ENCODE results near the gene CCDC183.
A peak's percentile ranks its signal among the peaks of the same experiment; 100 is the strongest.
"Not testable (repeated sequence)": the region's sequence is repeated elsewhere in the genome, so short reads cannot be mapped to it uniquely, and the experiment has no call there.

CCDC183 gene

GRCh38 chr9:136825295-136826187, 29.4 kb downstream of the CCDC183 start:
- DNase-seq, result peak in 1 of 14 donors; percentile 42

- DNase-seq, result no peak
Measured at GRCh38 chr9:136826188-136826541, 30.0 kb downstream of the CCDC183 start.

- DNase-seq, result no peak
Measured at GRCh38 chr9:136826703-136827582, 30.8 kb downstream of the CCDC183 start.

- DNase-seq, result no peak
Measured at GRCh38 chr9:136827794-136828473, 31.8 kb downstream of the CCDC183 start.

- no peak for DNase-seq
Measured at GRCh38 chr9:136828474-136829140, 32.5 kb downstream of the CCDC183 start.

GRCh38 chr9:136829412-136829811, 33.3 kb downstream of the CCDC183 start:
- no peak for DNase-seq

- DNase-seq, result peak in 1 of 14 donors; percentile 56
Measured at GRCh38 chr9:136829981-136830885, 34.1 kb downstream of the CCDC183 start.

- no peak for DNase-seq
Measured at GRCh38 chr9:136831002-136831719, 35.0 kb downstream of the CCDC183 start.

GRCh38 chr9:136831720-136832104, 35.6 kb downstream of the CCDC183 start:
- no peak for DNase-seq

- no peak for DNase-seq
Measured at GRCh38 chr9:136832581-136832980, 36.4 kb downstream of the CCDC183 start.

- DNase-seq, result not testable (repeated sequence)
Measured at GRCh38 chr9:136833381-136834048, 37.4 kb downstream of the CCDC183 start.

- no peak for DNase-seq
Measured at GRCh38 chr9:136835162-136835931, 39.2 kb downstream of the CCDC183 start.

GRCh38 chr9:136835932-136836904, 40.1 kb downstream of the CCDC183 start:
- no peak for DNase-seq

GRCh38 chr9:136837146-136837855, 41.2 kb downstream of the CCDC183 start:
- DNase-seq, result no peak

GRCh38 chr9:136837856-136838277, 41.7 kb downstream of the CCDC183 start:
- not testable (repeated sequence) for DNase-seq

- DNase-seq, result peak in 1 of 14 donors; percentile 53
Measured at GRCh38 chr9:136838314-136839228, 42.4 kb downstream of the CCDC183 start.
